ENCODE data around the gene TMEM63A.

DNA sequence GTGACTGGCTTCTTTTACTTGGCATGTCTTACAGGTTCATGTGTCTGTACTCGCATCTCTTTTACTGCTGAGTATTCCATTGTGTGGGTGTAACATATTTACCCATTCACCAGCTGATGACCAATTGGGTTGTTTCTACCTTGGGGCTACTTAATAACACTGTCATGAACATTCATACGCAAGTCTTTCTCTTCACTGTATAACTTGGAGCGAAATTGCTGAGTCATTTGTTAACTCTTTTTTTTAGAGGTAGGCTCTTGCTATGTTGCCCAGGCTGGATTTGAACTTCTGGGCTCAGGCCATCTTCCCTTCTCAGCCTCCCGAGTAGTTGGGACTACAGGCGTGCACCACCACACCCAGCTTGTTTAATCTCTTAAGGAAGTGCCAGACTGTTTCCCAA, 35.4 kb upstream of the TMEM63A start:
- TF ChIP-seq, protein P1, sequence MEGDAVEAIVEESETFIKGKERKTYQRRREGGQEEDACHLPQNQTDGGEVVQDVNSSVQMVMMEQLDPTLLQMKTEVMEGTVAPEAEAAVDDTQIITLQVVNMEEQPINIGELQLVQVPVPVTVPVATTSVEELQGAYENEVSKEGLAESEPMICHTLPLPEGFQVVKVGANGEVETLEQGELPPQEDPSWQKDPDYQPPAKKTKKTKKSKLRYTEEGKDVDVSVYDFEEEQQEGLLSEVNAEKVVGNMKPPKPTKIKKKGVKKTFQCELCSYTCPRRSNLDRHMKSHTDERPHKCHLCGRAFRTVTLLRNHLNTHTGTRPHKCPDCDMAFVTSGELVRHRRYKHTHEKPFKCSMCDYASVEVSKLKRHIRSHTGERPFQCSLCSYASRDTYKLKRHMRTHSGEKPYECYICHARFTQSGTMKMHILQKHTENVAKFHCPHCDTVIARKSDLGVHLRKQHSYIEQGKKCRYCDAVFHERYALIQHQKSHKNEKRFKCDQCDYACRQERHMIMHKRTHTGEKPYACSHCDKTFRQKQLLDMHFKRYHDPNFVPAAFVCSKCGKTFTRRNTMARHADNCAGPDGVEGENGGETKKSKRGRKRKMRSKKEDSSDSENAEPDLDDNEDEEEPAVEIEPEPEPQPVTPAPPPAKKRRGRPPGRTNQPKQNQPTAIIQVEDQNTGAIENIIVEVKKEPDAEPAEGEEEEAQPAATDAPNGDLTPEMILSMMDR (IDR thresholded peaks at IDR 0.05), result no peak
- TF ChIP-seq POLR2AphosphoS5 (IDR thresholded peaks at IDR 0.05) (no peak), POLR2A (IDR thresholded peaks at IDR 0.05; ENCODE audit: low read depth) (no peak)
